SK-N-SH (cell line): ENCODE measurements around the gene ZSWIM8. TPM values are rescaled to one million over a fixed set of nuclear protein-coding genes. Genes with fewer than 3 reads are reported as not detected.
A peak's percentile ranks its signal among the peaks of the same experiment; 100 is the strongest.

ENCODE experiments used
- CTCF ChIA-PET: fragments of 300-600, 350-600 bp; formaldehyde crosslinking; extraction: SDS; loops from one replicate; lab custom pipeline; 2021; lab: Yijun Ruan, JAX
- POLR2A ChIA-PET: fragments of 350-600 bp; sonication (Branson Sonifier 250); formaldehyde crosslinking; extraction: SDS; loops from one replicate; lab custom pipeline; 2020; ENCODE audit warnings: antibody characterized with exemption, inconsistent platforms; lab: Yijun Ruan, JAX
- DNase-seq: peaks from one replicate; pipeline ENCODE4 v3.0.0; 2012
- H2AFZ ChIP-seq: fragments of 200-600 bp; sonication (generic); 2 replicates; pipeline ENCODE4 v1.8.1; 2016; ENCODE audit warnings: antibody characterized with exemption, mild to moderate bottlenecking, low read depth
- H3F3A ChIP-seq: fragments of 200-600 bp; sonication (generic); replicated peaks from 2 replicates; pipeline ENCODE3; 2016; ENCODE audit warnings: antibody characterized with exemption, mild to moderate bottlenecking; ENCODE audit not compliant: insufficient read depth
- H3K27ac ChIP-seq, 2 experiments: fragments of 200-500 bp in 1 of 2; fragments of 200-600 bp in 1 of 2; sonication (Bioruptor generic) in 1 of 2; sonication (generic), shearing (Covaris generic) in 1 of 2; 2 replicates each; pipeline versions ENCODE4 v1.5.1 to v1.6.1; 2014 to 2016; ENCODE audit warnings: low read depth in 2 of 2, inconsistent platforms in 1 of 2, low read length in 1 of 2, mild to moderate bottlenecking in 1 of 2, mixed read lengths in 1 of 2
- H3K27me3 ChIP-seq: fragments of 200-600 bp; sonication (generic), shearing (Covaris generic); 2 replicates; pipeline ENCODE4 v1.6.1; 2016; ENCODE audit warnings: mixed run types; ENCODE audit not compliant: insufficient read depth
- H3K36me3 ChIP-seq, 2 experiments: fragments of 200-500 bp in 1 of 2; fragments of 200-600 bp in 1 of 2; sonication (Bioruptor generic) in 1 of 2; sonication (generic) in 1 of 2; replicated peaks in 1 of 2; 2 replicates each; pipeline versions ENCODE3 to v1.5.1; 2014 to 2016; ENCODE audit warnings: low read length in 1 of 2, mild to moderate bottlenecking in 1 of 2; ENCODE audit not compliant: insufficient read depth in 2 of 2, control insufficient read depth in 1 of 2
- H3K4me1 ChIP-seq, 2 experiments: fragments of 200-500 bp in 1 of 2; fragments of 200-600 bp in 1 of 2; sonication (Bioruptor generic) in 1 of 2; sonication (generic), shearing (Covaris generic) in 1 of 2; 2 replicates each; pipeline versions ENCODE4 v1.5.1 to v1.6.1; 2014 to 2016; ENCODE audit warnings: low read depth in 1 of 2, low read length in 1 of 2, mixed run types in 1 of 2; ENCODE audit not compliant: insufficient read depth in 2 of 2, control insufficient read depth in 1 of 2
- H3K4me2 ChIP-seq: fragments of 200-600 bp; sonication (generic), shearing (Covaris generic); 2 replicates; pipeline ENCODE4 v1.6.1; 2017; ENCODE audit warnings: mixed run types
- H3K4me3 ChIP-seq, 2 experiments: fragments of 200-500 bp in 1 of 2; fragments of 200-600 bp in 1 of 2; sonication (Bioruptor generic) in 1 of 2; sonication (generic), shearing (Covaris generic) in 1 of 2; 2 replicates each; pipeline versions ENCODE4 v1.5.1 to v1.8.1; 2014 to 2016; ENCODE audit warnings: low read depth in 2 of 2, inconsistent platforms in 1 of 2, low read length in 1 of 2, mild to moderate bottlenecking in 1 of 2, mixed read lengths in 1 of 2, moderate library complexity in 1 of 2
- H3K79me2 ChIP-seq: fragments of 200-600 bp; sonication (generic); 2 replicates; pipeline ENCODE4 v1.8.1; 2017; ENCODE audit warnings: mild to moderate bottlenecking; ENCODE audit not compliant: insufficient read depth
- H3K9ac ChIP-seq: fragments of 200-600 bp; sonication (generic); 2 replicates; pipeline ENCODE4 v1.6.1; 2017; ENCODE audit warnings: mixed run types
- H3K9me2 ChIP-seq: fragments of 200-600 bp; sonication (generic); 2 replicates; pipeline ENCODE4 v1.6.1; 2017; ENCODE audit warnings: mixed run types
- H3K9me3 ChIP-seq: fragments of 200-600 bp; sonication (generic); 2 replicates; pipeline ENCODE4 v1.6.1; 2017; ENCODE audit warnings: mixed run types, mild to moderate bottlenecking, moderate library complexity
- H4K20me1 ChIP-seq: fragments of 200-600 bp; sonication (generic); 2 replicates; pipeline ENCODE4 v1.6.1; 2017; ENCODE audit warnings: mild to moderate bottlenecking, mixed run types; ENCODE audit not compliant: insufficient read depth
- NFIC ChIP-seq: IDR thresholded peaks from 2 replicates; pipeline ENCODE4 v1.4.0; 2012; ENCODE audit warnings: borderline replicate concordance
- NRF1 ChIP-seq: IDR thresholded peaks from 2 replicates; pipeline ENCODE4 v1.6.1; 2012; ENCODE audit warnings: low read depth, mild to moderate bottlenecking, low read length
- POLR2AphosphoS5 ChIP-seq: IDR thresholded peaks from 2 replicates; pipeline ENCODE4 v1.6.1; 2012; ENCODE audit warnings: low read depth, low read length
- RAD21 ChIP-seq: IDR thresholded peaks from 2 replicates; pipeline ENCODE4 v1.6.1; 2012; ENCODE audit warnings: mild to moderate bottlenecking, low read length
- RXRA ChIP-seq: IDR thresholded peaks from 2 replicates; pipeline ENCODE4 v1.4.0; 2012; ENCODE audit warnings: low read depth, mild to moderate bottlenecking, borderline replicate concordance
- WGBS: methylation state at CpG from one replicate; pipeline ENCODE4 v1.1.6; 2017; ENCODE audit warnings: low lambda C conversion rate; 5-methylcytosine and 5-hydroxymethylcytosine counted together
- polyA plus RNA-seq, 3 experiments: library from polyadenylated mRNA; depleted of rRNA; stranded (reverse); fragments of >200 nt; gene quantifications; 2 replicates each; pipeline ENCODE4 v1.2.3, GENCODE V29; 2012
- TF ChIP-seq, protein P1 (sequence below): fragments of 200-600 bp; sonication (generic); IDR thresholded peaks from 2 replicates; pipeline ENCODE4 v1.6.1; 2017; ENCODE audit warnings: antibody characterized with exemption, mild to moderate bottlenecking, moderate library complexity
- TF ChIP-seq, protein P2 (sequence below): IDR thresholded peaks from 2 replicates; pipeline ENCODE4 v1.4.0; 2012; ENCODE audit warnings: low read depth, borderline replicate concordance
- TF ChIP-seq, protein P3 (sequence below): fragments of 150-350 bp; IDR thresholded peaks from 2 replicates; pipeline ENCODE4 v1.6.1; 2016; ENCODE audit warnings: mild to moderate bottlenecking, low read depth, low read length

Gene ZSWIM8
- polyA plus RNA-seq, 1 of the 3 experiments (the other 2 are of a cell fraction): 97.3 TPM

DNA sequence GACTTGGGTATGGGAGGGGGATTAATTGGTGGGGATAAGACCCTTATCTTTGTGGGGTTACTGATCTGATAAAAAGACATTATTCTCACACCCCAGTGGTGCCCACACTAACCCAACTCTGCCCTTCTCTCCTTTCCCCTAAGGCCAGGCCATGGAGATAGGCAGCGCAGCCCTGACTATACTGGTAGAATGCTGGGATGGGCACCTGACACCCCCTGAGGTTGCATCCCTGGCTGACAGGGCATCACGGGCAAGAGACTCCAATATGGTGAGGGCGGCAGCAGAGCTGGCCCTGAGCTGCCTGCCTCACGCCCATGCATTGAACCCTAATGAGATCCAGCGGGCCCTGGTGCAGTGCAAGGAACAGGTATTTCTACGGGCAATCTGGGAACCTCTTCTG is 12.7 kb downstream of the ZSWIM8 start (continued):
- TF ChIP-seq, protein P1, sequence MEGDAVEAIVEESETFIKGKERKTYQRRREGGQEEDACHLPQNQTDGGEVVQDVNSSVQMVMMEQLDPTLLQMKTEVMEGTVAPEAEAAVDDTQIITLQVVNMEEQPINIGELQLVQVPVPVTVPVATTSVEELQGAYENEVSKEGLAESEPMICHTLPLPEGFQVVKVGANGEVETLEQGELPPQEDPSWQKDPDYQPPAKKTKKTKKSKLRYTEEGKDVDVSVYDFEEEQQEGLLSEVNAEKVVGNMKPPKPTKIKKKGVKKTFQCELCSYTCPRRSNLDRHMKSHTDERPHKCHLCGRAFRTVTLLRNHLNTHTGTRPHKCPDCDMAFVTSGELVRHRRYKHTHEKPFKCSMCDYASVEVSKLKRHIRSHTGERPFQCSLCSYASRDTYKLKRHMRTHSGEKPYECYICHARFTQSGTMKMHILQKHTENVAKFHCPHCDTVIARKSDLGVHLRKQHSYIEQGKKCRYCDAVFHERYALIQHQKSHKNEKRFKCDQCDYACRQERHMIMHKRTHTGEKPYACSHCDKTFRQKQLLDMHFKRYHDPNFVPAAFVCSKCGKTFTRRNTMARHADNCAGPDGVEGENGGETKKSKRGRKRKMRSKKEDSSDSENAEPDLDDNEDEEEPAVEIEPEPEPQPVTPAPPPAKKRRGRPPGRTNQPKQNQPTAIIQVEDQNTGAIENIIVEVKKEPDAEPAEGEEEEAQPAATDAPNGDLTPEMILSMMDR: no peak

DNA sequence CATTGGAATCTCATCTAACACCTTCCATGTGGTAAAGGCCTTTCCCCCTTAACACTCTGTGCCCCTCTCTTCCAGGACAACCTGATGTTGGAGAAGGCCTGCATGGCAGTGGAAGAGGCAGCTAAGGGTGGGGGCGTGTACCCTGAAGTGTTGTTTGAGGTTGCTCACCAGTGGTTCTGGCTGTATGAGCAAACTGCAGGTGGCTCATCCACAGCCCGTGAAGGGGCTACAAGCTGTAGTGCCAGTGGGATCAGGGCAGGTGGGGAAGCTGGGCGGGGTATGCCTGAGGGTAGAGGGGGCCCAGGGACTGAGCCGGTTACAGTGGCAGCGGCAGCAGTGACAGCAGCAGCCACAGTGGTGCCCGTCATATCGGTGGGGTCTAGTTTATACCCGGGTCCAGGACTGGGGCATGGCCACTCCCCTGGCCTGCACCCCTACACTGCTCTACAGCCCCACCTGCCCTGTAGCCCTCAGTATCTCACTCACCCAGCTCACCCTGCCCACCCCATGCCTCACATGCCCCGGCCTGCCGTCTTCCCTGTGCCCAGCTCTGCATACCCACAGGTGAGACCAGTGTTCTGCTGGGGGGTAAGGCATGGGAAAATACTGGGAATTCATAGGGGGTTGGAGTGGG is 13.6 kb downstream of the ZSWIM8 start:
- Histone ChIP-seq H3K79me2 (no peaks in the 10 kb centered on the region), H3K4me3 (no peak overlapping the region), H3K27me3 (no peaks in the 10 kb centered on the region), H3K27ac (no peak overlapping the region), H3K4me2 (no peak overlapping the region), H3K36me3 (peaks cover 38 to 84% of the 10 kb centered on the region in 2 experiments), H3K9me2 (no peaks in the 10 kb centered on the region), H2AFZ (no peak overlapping the region), H4K20me1 (no peaks in the 10 kb centered on the region), H3K9me3 (no peaks in the 10 kb centered on the region), H3K9ac (no peak overlapping the region), H3F3A (peaks cover 23% of the 10 kb centered on the region), H3K4me1 (no peaks in the 10 kb centered on the region)
- POLR2A ChIA-PET: interaction anchor here (1.6 to 2.6 kb wide), 2 partner anchors 11 to 13 kb away, joined by 4 to 13 read pairs; partner anchors contain the start of gene ZSWIM8
- 87% methylated on average over 9 of the region's 10 CpGs for WGBS
- TF ChIP-seq, protein P2, sequence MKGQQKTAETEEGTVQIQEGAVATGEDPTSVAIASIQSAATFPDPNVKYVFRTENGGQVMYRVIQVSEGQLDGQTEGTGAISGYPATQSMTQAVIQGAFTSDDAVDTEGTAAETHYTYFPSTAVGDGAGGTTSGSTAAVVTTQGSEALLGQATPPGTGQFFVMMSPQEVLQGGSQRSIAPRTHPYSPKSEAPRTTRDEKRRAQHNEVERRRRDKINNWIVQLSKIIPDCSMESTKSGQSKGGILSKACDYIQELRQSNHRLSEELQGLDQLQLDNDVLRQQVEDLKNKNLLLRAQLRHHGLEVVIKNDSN: no peak
- TF ChIP-seq POLR2AphosphoS5 (peak; percentile 13), RXRA (no peak), RAD21 (no peak)
- TF ChIP-seq, protein P3, sequence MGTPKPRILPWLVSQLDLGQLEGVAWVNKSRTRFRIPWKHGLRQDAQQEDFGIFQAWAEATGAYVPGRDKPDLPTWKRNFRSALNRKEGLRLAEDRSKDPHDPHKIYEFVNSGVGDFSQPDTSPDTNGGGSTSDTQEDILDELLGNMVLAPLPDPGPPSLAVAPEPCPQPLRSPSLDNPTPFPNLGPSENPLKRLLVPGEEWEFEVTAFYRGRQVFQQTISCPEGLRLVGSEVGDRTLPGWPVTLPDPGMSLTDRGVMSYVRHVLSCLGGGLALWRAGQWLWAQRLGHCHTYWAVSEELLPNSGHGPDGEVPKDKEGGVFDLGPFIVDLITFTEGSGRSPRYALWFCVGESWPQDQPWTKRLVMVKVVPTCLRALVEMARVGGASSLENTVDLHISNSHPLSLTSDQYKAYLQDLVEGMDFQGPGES: no peak
- CTCF ChIA-PET: interaction anchor here (0.6 to 1.8 kb wide), 4 partner anchors 8 to 361 kb away, joined by 3 to 8 read pairs (median 3); partner anchors contain the start of gene ZSWIM8
- no peak for DNase-seq

DNA sequence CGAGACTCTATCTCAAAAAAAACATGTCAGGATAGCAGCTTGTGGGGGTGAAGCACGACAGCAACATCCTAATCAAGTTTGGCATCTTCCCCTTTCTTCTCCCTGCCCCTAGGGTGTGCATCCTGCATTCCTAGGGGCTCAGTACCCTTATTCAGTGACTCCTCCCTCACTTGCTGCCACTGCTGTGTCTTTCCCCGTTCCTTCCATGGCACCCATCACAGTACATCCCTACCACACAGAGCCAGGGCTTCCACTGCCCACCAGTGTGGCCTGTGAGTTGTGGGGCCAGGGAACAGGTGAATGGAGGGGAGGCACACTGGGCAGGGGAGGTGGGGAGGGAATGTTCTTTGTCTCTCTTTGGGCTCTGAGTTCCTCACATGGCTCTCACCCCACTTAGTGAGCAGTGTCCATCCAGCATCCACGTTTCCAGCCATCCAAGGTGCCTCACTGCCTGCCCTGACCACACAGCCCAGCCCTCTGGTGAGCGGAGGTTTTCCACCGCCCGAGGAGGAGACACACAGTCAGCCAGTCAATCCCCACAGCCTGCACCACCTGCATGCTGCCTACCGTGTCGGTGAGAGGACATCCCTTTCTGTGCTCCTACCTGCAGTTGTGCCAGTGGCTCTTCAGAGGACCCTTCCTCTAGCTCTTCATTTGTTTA is 14.6 kb downstream of the ZSWIM8 start:
- H3K4me3 ChIP-seq: no peak overlapping the region
- no peaks in the 10 kb centered on the region for H3K9me3 ChIP-seq
- no peak for DNase-seq
- H3K79me2 ChIP-seq: no peaks in the 10 kb centered on the region
- ChIA-PET CTCF (interaction anchor here (0.6 to 1.8 kb wide), 4 partner anchors 7 to 80 kb away, joined by 3 to 8 read pairs (median 3); partner anchors contain the start of gene ZSWIM8), POLR2A (interaction anchor here (0.7 to 2.6 kb wide), 5 partner anchors 9 to 27 kb away, joined by 3 to 13 read pairs (median 4); partner anchors contain the start of gene ZSWIM8)
- no peak overlapping the region for H3K4me2 ChIP-seq
- H3K9ac ChIP-seq: no peak overlapping the region
- H4K20me1 ChIP-seq: no peaks in the 10 kb centered on the region
- 90% methylated on average over 9 of the region's 9 CpGs for WGBS
- H2AFZ ChIP-seq: no peak overlapping the region
- H3K9me2 ChIP-seq: no peaks in the 10 kb centered on the region
- H3K36me3 ChIP-seq: peaks cover 33 to 76% of the 10 kb centered on the region in 2 experiments
- H3K27me3 ChIP-seq: no peaks in the 10 kb centered on the region
- H3K4me1 ChIP-seq: no peaks in the 10 kb centered on the region
- H3F3A ChIP-seq: peaks cover 28% of the 10 kb centered on the region
- TF ChIP-seq, protein P1: no peak
- TF ChIP-seq NFIC (no peak), NRF1 (no peak), POLR2AphosphoS5 (0 out of 2 replicates have a peak, but pooled peaks have one; percentile 4)
- H3K27ac ChIP-seq: no peak overlapping the region
